ENCODE results near the gene ASB16. TPM values are rescaled to one million over a fixed set of nuclear protein-coding genes. Genes with fewer than 3 reads are reported as not detected.

ASB16 gene
- polyA plus RNA-seq, 3 donors = 2.2 to 3.9 (median 2.6) TPM

GRCh38 chr17:44184212-44184810 lies 13.8 kb downstream of the ASB16 start:
- no peak for DNase-seq (ENCODE audit: extremely low read depth in 1 of 11, low read depth in 9 of 11, low spot score in 4 of 11)

- peak; percentile 97 to 99 (median 98) for DNase-seq (ENCODE audit: extremely low read depth in 1 of 11, low read depth in 9 of 11, low spot score in 4 of 11)
Observed at GRCh38 chr17:44186307-44187130, 16.0 kb downstream of the ASB16 start, which contains the start of gene TMUB2. Gene TMUB2 (plus strand): TSS chr17:44186972. CDS start chr17:44187709, 737 bp downstream.

GRCh38 chr17:44187131-44187899 lies 16.8 kb downstream of the ASB16 start:
- DNase-seq (ENCODE audit: extremely low read depth in 1 of 11, low read depth in 9 of 11, low spot score in 4 of 11) = peak in 1 of 11 donors; percentile 73

GRCh38 chr17:44188576-44189403 lies 18.3 kb downstream of the ASB16 start:
- no peak for DNase-seq (ENCODE audit: extremely low read depth in 1 of 11, low read depth in 9 of 11, low spot score in 4 of 11)

DNA sequence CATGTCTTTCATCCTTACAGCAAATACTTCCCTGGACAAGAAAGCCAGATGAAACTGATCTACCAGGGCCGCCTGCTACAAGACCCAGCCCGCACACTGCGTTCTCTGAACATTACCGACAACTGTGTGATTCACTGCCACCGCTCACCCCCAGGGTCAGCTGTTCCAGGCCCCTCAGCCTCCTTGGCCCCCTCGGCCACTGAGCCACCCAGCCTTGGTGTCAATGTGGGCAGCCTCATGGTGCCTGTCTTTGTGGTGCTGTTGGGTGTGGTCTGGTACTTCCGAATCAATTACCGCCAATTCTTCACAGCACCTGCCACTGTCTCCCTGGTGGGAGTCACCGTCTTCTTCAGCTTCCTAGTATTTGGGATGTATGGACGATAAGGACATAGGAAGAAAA lies 20.0 kb downstream of the ASB16 start:
- no peak for DNase-seq (ENCODE audit: extremely low read depth in 1 of 11, low read depth in 9 of 11, low spot score in 4 of 11)

GRCh38 chr17:44191369-44191768 lies 20.9 kb downstream of the ASB16 start:
- no peak for DNase-seq (ENCODE audit: extremely low read depth in 1 of 11, low read depth in 9 of 11, low spot score in 4 of 11)

DNA sequence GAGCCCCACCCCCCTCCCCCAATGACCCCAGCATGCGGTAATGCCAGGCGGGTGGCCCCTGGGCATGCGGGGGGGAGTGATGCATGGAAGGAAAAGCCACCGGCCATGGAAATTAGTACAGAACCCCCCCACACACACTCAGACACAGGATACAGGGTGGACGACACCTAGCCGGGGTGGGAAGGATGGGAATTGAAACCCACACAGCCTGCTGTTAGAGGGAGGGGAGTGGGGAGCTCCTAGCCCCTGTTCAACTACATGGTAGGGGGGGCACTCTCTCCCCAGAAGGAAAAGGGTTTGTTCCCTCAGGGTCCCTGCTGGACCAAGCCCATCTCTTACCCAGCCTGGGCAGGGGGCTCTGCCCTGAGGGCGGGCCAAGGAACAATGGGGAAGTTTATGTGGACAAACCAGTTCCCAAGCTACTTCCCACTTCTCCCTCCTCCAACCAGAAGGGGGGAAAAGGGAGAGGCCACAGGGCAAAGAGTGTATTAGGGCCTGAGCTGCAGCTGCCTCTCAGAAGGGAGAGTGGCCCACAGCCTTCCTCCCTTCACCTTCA lies 21.5 kb downstream of the ASB16 start:
- no peak for DNase-seq (ENCODE audit: extremely low read depth in 1 of 11, low read depth in 9 of 11, low spot score in 4 of 11)

GRCh38 chr17:44192750-44193149 lies 22.2 kb downstream of the ASB16 start:
- no peak for DNase-seq (ENCODE audit: extremely low read depth in 1 of 11, low read depth in 9 of 11, low spot score in 4 of 11)

DNA sequence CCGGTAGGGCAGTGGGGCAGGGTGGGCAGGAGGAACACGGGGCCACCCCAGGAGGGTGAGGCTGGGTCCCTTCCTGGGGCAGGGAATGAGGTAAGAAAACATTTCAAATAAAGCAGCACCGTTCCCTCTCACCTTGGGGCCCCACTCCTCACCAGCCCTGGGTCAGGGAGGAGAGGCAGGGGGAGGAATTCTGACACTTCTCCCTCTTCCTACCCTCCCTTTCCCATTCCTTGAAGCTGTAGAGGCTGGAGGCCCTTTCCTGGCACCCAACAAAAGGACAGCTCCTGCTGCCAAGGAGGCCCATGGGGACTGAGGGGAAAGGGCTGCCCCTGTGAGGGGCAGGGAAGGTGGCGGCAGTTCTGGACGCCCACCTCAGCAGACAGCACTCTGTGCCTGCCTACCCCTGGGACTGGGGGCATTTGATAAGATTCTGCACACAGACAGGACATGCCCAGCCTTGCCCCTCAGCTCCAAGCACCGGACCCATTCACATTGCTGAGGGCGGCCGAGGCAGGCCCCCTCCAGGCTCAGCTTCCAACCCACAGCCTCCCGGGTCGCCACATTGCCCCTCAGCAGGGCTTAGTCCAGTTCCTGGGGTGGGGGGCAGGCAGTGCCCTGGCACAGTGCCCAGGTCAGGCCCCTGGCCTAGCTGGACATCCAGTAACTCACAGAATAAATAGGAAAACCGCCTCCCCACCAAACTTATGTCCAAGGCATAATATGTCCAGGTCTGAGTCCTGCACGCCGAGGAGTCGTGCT lies 23.0 kb downstream of the ASB16 start:
- DNase-seq (ENCODE audit: extremely low read depth in 1 of 11, low read depth in 9 of 11, low spot score in 4 of 11) = no peak

- no peak for DNase-seq (ENCODE audit: extremely low read depth in 1 of 11, low read depth in 9 of 11, low spot score in 4 of 11)
Observed at GRCh38 chr17:44197107-44197506, 26.6 kb downstream of the ASB16 start.

GRCh38 chr17:44197980-44198720 lies 27.6 kb downstream of the ASB16 start:
- peak in 1 of 11 donors; percentile 18 for DNase-seq (ENCODE audit: extremely low read depth in 1 of 11, low read depth in 9 of 11, low spot score in 4 of 11)

GRCh38 chr17:44198721-44199552 lies 28.4 kb downstream of the ASB16 start:
- DNase-seq (ENCODE audit: extremely low read depth in 1 of 11, low read depth in 9 of 11, low spot score in 4 of 11) = peak in 4 of 11 donors; percentile 35 to 46 (median 46)

DNA sequence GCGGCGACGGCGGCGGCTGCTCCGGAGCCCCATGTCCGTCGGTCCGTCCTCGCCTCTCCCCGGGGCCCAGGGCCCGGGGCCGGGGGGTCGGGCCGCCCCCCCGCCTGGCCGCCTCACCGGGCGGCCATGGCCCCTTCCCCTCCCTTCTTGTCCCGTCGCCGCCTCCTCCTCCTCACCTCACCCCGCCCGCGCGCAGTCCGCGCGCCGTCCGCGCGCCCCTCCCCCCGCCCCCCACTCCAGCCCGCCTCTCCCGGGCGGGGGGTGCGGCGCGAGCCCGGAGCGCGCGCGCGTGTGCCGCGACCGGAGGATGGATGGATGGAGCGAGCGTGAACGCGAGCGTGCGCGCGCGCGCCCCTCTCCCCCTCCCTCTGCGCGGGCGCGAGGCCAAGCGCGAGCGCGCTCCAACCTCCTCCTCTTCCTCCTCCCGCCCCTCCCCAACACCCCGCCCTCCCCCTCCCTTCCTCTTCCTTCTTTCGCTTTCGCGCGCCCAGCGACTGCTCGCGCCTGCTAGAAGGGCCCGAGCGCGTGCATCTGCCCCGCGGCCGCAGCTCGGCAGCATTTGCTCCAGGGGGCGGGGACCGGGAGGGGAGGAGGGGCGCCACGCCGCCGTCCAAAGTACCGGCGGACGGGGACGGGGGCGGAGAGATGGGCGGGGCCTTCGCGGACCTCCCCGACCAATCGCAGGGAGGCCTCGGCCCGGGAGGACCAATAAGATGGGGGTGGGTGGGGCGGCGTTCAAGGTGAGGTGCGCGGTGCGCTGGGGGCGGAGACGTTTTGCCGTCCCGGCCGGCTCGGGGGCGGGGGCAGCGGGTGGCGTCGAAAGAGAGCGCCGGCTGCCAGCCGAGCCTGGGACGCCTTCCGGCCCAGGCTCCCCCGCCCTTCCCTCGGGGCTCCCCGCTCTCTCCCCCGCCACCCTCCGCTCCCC lies 29.3 kb downstream of the ASB16 start, which contains the start of gene ATXN7L3:
TSS of gene ATXN7L3 (minus strand) at position 332 of the 925 bp plus-strand sequence. CDS start 1,814 bp downstream, outside the sequence.
- DNase-seq (ENCODE audit: extremely low read depth in 1 of 11, low read depth in 9 of 11, low spot score in 4 of 11) = peak; percentile 87 to 98 (median 96)

GRCh38 chr17:44200478-44201155 lies 30.1 kb downstream of the ASB16 start:
- DNase-seq (ENCODE audit: extremely low read depth in 1 of 11, low read depth in 9 of 11, low spot score in 4 of 11) = peak in 2 of 11 donors; percentile 9 to 13

- DNase-seq (ENCODE audit: extremely low read depth in 1 of 11, low read depth in 9 of 11, low spot score in 4 of 11) = no peak
Observed at GRCh38 chr17:44202756-44203155, 32.3 kb downstream of the ASB16 start.

All from renal cortex interstitium (tissue), 11 donors.